GM18526 (cell line): ENCODE data around the gene MYO18A.

Source experiments
- POLR2A ChIP-seq: IDR thresholded peaks from 3 replicates; pipeline ENCODE4 v1.6.1; 2011; ENCODE audit not compliant: insufficient read length; ENCODE audit errors: extremely low read depth

The MYO18A gene

GRCh38 chr17:29112771-29113295 is 67.4 kb downstream of the MYO18A start:
- TF ChIP-seq POLR2A = no peak

GRCh38 chr17:29111816-29112499 is 68.2 kb downstream of the MYO18A start:
- TF ChIP-seq POLR2A = no peak

GRCh38 chr17:29110372-29110757 is 69.8 kb downstream of the MYO18A start:
- TF ChIP-seq POLR2A = no peak

DNA sequence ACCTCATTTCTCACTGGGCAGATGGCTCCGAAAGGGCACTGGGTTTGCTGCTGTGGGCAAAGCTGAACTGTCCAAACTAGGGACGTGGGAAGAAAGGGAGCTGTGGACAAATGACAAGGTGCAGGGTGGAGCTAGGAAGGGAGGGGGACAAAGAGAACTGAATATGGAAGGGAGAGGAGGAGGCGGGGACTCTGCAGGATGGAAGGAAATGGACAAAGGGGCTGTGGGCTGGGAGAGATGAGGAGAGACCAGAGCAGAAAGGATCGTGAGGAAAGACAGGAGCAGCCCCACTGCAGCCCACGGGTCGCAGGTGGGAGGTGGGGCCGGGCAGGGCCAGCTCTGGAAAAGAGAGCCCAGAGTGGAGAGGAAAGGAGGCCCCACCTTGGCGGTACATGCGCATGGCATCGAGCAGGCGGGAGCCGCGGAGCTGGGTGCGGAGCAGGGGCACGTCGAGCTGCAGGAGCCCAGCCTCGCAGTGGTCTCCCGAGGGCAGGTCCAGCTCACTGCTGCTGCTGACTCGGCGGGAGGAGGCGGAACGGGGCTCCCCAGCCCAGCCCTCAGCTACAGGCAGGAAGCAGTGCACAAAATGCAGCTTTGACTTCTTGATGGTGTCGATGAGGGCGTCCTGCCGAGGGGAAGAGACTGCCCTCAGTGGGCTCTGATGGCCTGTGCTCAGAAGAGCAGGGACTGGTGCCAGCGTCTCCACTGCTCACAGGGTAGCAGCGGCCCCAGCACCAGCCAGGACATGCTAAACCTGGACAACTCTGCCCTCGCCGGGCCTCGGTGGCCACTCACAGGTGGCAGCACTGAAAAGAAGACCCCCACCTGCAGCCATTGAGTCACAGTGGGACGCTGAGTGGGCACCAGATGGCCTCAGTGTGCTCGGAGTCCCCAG is 70.5 kb downstream of the MYO18A start:
- no peak for TF ChIP-seq POLR2A

DNA sequence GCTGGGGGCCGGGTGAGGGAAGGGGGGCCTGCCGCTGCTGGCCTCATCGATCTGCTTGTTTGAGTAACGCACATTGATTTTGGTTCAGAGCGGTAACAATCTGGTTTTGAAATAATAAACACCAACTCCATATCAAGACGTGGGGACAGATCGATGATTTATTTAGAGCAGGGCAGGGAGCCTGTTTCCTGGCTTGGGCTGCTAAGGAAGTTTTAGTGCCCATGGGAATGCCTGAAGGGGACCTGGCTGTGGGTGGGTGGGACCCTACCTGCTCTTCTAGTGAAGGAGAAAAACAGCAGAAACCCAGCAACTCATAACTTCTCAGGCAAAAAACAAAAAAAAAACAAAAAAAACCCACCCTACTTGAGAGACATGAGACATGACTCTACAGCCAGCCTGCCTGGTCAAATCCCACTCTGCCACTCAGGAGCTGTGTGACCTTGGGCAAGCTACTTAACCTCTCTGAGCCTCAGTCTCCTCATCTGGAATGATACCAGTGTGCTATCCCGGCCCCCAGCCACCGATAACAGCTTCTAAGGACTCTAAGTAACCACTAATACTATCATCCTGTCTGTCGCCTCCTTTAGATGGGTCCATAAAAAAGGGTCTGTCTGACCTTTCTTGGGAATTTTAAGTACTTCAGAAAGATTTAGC is 71.2 kb downstream of the MYO18A start:
- no peak for TF ChIP-seq POLR2A

GRCh38 chr17:29107933-29108822 is 72.0 kb downstream of the MYO18A start:
- TF ChIP-seq POLR2A = no peak

DNA sequence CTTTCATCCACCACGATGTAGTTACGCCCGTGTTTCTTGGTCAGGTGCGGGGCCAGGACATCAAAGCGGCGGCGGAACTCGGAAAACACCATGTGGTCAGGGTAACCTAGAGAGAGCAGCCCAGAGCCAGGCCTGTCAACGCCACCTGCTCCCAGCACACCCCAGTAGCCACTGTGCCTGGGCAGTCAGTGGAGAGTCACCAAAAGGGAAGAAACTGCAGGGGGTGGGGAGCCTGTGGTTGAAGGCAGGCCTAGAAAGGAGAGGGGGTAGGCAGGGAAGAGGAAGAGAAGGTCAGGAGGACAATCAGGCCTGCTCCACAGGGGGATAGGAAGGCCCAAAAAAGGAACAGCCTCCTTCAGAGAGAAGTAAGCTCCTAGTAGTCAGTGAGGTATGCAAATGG is 73.1 kb downstream of the MYO18A start:
- TF ChIP-seq POLR2A = no peak

DNA sequence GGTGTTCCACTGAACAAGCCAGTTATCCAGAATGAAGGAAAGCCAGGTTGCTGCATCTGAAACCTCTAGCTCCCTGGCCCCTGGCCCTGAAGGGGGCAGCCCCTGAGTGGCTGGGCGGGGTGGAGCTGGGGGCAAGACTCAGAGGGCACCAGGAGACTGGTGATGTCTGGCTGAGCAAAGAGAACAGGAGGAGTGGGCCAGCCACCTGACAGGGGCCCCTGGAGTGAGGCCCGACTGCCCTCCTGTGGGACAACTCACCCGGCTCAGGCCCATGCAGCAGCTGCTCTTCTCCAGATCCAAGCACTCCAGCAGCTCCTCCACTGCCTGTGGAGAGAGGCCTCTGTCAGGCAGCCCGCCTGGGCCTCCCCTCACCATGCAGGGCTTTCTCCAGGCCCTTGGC is 76.9 kb downstream of the MYO18A start:
- TF ChIP-seq POLR2A = no peak

DNA sequence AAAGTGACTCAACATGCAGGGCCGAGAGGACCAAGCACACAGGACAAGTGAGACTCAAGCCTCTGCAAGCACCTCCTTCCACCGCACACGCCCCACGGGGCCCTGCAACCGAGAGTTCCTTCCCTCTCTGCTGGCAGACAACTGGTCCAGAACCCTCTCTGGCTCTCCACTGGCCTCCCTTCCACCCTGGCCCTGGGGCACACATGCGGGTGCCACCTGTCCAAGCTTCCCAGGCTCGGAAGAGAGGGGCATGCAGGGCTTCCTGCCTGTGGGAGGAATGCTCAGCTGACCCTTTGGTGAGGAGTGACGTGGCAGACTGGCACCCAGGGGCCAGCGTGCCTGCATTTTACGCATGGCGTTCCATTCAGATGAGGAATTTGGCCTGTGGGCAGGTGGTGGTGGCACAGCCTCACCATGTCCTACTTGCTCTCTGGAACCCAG is 77.4 kb downstream of the MYO18A start:
- TF ChIP-seq POLR2A = no peak

- no peak for TF ChIP-seq POLR2A
These were observed 78.2 kb downstream of the MYO18A start for GRCh38 chr17:29102046-29102445.

GRCh38 chr17:29100296-29100695 is 79.9 kb downstream of the MYO18A start:
- no peak for TF ChIP-seq POLR2A

GRCh38 chr17:29099527-29099926 is 80.7 kb downstream of the MYO18A start:
- no peak for TF ChIP-seq POLR2A

DNA sequence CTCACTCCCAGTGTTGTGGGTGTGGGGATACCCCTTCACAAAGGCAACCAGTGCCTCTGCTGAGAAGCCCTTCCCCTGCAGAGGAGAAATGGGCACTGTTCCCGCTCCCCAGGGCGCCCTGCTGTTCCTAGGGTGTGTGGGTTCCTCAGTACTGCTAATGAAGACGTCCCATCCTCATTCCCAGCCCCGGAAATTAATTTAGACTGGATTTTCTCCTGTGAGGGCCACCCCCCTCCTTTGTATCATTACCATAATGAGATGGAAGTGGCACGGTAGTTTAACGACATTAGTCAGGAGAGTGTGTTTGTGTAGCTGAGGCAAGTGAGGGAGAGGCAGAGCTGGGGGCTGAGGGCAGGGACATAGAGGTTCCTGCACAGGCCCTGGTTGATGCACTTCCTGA is 84.1 kb downstream of the MYO18A start:
- no peak for TF ChIP-seq POLR2A

DNA sequence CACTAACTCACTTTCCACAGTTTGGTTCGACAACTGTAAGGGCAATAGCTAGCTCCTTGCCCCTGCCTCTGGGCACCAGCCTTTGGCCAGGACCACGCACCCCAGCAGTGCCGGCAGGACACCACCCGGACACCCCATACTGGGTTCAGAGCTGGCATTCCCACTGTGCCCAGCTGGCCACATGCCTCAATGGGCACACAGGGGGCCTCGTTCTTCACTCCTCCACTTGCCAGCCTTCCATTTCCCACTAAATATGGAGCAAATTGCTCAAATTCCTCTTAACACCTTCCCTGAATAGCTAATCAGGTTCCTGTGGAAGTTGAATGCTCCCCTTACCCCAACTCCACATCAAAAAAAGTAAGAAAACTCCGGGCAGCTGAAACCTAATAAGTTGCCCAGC is 84.8 kb downstream of the MYO18A start:
- TF ChIP-seq POLR2A = no peak
